ENCODE data around the gene CMBL.
"Not testable (repeated sequence)": the region's sequence is repeated elsewhere in the genome, so short reads cannot be mapped to it uniquely, and the experiment has no call there.

CMBL gene

DNA sequence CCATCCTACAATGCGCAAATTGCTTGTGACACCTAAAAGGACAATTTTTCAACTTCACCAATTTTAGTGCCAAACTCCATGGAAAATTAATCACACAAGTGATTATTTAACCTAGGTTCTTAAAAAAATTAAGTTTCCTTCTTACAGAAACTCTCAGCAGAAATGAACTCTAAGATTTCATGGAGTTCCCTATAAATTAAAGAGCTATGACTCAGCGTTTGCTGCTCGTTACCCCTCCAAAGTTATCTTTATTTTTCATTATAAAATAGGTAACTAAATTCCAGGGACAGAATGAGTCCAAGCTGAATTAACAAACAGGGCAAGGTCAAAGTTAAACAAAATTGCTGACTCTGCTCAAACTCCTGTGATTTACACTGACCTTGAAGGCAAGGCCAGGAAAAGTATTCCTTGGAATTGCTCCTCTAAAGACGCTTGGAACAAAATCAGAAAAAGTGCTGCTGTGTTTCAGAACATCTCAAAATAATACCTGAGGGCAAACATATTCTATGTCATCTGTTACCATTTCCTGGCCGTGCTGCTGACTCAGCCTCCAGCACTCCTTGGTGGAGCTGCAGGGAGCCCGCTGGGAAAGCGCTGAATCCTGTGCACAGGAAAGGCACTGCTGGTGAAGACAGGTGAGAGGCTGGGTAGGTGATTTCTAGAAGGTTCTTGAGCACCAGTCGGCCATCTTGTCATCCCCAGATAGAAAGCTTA is 2.5 kb upstream of the CMBL start:
- no peak for DNase-seq

DNA sequence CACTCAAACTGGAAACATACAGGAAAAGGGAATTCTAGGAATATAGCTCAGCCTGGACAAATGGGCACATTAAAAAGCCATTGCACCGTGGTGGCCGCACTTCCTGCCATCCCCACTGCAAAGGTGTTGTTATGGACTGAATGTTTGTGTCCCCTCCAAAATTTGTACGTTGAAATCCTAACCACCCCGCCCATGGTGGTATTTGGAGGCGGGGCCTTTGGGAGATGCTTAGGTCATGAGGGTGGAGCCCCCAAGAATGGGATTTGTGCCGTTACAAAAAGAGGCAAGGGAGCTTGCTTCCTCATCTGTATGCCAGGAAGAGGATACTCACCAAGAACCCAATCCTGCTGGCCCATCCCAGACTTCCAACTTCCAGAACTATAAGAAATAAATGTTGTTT is 1.1 kb upstream of the CMBL start:
- DNase-seq = no peak

DNA sequence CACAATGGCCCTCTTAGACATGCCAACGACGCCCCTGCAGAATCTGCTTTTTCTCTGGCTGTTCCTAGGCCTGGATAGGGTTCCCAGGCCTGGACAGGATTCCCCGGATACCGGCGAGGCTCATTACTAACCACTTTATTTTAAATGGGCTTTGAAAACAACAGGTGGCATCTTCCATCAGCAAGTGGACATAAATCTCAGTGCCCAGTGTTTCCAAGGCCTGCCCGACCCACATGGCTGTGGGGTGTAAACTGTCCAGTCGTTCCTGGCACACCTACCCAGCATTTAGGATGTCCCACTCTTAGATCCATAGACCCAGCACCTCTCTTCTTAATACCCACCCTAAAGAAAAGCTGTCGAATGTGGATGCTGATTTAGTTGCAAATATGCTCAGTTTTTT is 896 bp downstream of the CMBL start:
- DNase-seq = no peak

DNA sequence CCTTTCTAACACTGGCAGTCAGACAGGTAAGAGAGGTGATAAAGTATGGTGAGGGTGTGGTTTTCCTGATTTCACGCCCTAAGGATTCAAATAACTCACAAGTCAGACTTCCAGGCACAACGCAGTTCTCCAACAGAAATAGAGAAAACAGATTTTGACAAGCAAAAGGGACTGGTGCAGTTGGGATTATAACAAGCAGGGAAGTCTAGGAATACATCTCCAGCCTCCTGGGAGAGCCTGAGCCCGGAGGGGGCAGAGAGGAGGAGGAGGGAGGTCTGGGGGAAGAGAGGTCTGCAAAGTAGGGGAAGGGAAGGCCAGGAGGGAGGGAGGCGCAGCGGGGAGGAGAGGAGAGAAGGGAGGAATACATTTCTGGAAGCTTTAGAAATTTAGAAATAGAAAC is 1.6 kb downstream of the CMBL start:
- no peak for DNase-seq

GRCh38 chr5:10304932-10305331 is 2.8 kb downstream of the CMBL start:
- no peak for DNase-seq

- DNase-seq = no peak
Observed at GRCh38 chr5:10303699-10304170, 4.0 kb downstream of the CMBL start.

DNA sequence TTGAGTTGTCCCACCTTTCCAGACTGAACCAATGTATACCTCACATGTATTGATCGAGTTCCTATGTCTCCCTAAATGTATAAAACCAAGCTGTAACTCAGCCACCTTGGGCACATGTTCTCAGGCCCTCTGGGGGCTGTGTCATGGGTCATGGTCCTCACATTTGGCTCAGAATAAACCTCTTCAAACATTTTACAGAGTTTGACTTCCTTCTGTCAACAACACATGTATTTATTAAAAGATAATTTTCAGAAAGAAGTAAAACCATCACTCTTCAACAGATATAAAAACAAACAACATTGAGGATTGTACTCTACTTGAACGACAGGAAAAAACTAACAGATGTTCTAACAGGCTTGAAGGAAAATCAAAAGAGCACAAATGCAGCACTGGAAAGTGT is 4.5 kb downstream of the CMBL start:
- DNase-seq = no peak

GRCh38 chr5:10301842-10302610 is 5.7 kb downstream of the CMBL start:
- no peak for DNase-seq

DNA sequence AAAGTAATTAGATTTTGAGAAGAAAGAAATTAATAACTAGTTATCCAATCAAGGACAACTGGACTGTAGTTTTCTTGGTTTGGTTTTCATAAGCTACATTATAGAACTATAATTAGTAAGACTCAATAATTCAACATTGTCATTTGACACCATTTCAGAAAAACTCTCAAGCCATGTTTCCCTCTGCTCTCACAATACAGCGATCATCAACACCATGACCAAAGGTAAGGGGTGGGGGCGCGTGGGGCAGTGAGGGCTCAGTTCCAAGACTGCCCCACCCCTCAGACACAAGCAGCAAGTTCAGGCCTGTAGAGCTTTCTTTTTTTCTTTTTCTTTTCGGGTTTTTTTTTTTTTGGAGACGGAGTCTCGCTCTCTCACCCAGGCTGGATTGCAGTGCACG is 6.4 kb downstream of the CMBL start:
- DNase-seq = no peak

- no peak for DNase-seq
Observed at GRCh38 chr5:10300246-10300645, 7.5 kb downstream of the CMBL start.

GRCh38 chr5:10297646-10298204 is 10.0 kb downstream of the CMBL start:
- DNase-seq = no peak

GRCh38 chr5:10295619-10296326 is 11.9 kb downstream of the CMBL start:
- no peak for DNase-seq

DNA sequence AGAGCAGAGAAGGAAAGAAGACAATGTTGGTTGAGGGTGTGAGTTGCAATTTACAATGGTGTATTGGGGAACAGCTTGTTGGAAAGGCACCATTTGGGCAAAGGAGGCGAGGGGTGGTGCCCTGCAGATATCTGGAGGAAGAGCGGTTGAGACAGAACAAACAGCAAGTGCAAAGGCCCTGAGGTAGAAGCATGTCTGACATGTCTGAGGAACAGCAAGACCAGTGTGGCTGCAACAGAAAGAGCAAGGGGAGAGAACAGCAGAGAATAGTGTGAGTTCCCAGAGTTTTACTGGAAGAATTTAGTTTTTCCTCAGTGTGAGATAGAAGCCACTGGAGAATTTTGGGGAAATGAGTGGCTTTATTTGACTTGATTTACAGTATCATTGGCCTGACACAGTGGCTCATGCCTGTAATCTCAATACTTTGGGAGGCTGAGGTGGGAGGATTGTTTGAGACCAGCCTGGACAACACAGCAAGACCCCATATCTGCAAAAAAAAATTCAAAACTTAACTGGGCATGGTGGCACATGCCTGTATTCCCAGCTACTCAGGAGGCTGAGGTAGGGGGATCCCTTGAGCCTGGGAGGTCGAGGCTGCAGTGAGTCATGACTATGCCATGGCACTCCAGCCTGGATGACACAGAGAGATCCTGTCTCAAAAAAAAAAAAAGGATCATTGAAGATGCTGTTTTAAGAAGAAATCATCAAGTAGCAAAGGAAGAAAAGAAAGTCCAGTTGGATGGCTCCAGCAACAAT is 13.6 kb downstream of the CMBL start:
- DNase-seq = no peak

- no peak for DNase-seq
Observed at GRCh38 chr5:10291692-10292339, 15.9 kb downstream of the CMBL start.

- no peak for DNase-seq
Observed at GRCh38 chr5:10290438-10290837, 17.3 kb downstream of the CMBL start.

DNA sequence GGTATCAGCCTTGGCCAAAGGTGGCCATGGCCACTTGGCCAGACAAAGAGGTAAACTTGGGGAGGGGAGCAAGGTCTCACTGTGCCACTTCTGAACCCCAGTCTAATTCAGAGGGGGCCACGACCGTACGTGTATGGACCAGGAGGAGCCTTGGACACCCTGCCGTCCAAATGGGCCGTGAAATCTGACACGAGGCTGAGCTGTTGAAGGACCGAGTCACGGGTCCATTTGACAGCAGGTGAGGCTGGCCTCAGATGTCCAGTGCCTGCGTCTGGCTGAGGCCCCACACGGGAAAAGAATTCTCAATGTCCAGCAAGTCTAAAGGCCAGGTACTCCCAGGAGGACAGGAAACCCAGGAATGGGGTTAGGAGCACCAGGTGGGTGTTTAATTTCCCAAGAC is 17.7 kb downstream of the CMBL start:
- no peak for DNase-seq

DNA sequence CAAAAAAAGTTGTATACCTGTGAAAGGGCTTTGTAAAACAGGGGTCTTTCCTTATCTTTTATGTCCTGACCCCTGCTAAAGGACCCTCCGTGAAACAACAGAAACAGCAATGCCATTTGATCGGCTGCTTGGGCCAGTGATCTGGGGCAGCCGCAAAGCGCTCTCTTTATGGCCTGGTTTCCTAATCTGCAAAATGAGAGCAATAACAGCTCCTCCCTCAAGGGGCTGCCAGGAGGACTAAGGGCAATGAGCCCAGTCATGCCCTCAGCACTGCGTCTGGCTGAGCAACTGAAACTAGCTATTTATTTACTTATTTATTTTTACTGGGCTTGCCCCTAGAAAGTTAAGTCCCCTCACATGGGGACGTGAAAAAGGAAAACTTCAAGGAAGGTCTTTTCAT is 18.3 kb downstream of the CMBL start:
- DNase-seq = no peak

DNA sequence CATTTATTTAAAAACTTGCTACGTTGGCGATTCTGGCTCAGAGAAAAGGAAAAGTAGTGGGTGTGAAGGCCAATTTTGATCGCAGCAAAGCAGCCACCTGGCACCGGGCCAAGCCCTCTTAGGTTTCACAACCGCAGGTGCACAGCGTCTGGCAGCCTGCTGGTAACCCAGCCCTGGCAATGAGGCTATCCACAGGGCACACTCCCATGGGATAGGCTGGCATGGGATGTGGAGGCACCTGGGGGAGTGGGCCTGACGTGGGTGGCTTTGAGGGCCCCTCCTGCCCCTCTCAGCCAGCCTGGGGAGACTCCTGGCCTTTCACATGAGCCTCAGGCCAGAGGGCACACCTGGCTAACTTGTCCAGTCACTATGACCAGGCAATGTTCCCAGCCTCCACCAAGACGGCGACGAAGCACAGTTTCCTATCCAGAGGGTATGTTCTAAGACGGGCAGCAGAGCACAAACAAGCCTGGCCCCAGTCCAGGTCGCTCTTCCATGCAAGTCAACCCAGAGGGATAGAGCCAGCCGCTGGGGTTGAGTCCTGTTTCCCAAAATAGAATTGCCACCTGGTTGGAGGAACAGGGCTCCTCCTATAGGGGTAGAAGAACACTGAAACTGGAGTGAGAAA is 19.0 kb downstream of the CMBL start:
- peak; percentile 96 for DNase-seq

DNA sequence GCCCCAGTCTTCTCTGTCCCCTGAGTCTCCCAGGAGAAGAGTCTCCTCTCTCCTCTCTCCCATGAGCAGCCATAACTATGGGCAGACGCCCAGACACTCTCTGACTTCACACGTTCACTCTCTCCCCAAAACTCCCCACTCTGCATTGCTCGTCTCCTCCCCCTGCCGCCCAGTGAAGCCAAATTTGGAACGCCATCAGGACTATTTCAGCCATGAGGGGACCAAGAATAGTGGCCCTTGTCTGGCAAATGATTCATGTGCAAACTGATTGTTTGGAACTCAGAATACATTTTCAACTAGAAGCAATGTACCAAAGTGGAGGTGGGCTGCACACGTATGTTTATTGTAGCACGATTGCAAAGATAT is 20.9 kb downstream of the CMBL start:
- no peak for DNase-seq

DNA sequence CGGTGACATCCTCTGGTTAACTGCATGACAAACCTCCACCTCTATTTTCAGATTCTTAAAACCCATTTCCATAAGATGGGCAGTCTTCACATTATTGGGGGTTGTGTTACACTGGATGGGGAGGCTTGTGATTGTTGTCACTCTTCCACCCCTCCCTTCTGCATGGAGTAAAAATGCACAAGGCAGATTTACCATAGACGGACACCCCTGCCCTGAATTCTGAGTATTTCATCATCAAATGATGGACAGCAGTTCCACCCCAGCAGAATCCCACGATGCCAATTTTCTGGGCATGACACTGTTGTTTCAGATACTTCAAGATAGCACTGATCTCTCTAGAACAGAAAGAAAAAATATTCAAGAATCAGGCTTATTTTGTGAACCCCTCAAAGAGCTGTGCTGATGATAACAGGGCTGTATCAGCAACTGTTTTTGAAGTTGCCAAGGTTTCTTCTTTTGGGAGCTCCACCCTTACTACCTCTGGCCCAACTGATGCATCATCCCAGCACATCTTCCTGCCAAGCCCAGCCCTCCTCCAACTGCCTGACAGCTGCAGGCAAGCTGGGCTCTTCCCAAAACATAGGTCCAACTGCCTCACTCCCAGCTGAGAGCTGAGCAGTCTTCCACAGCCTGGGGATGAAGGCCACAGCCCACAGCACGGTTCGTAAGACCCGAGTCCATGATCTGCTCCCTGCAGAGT is 21.4 kb downstream of the CMBL start:
- no peak for DNase-seq

- not testable (repeated sequence) for DNase-seq
Observed at GRCh38 chr5:10285362-10285761, 22.3 kb downstream of the CMBL start.

All from NCI-H510A (cell line).